SK-N-SH (cell line): ENCODE data around the gene COL9A3.

Experiments used
- NRF1 ChIP-seq: IDR thresholded peaks from 2 replicates; pipeline ENCODE4 v1.6.1; 2012; ENCODE audit warnings: low read depth, mild to moderate bottlenecking, low read length
- POLR2AphosphoS5 ChIP-seq: IDR thresholded peaks from 2 replicates; pipeline ENCODE4 v1.6.1; 2012; ENCODE audit warnings: low read depth, low read length
- TF ChIP-seq, protein P1 (sequence below): fragments of 200-600 bp; sonication (generic); IDR thresholded peaks from 2 replicates; pipeline ENCODE4 v1.6.1; 2017; ENCODE audit warnings: antibody characterized with exemption, mild to moderate bottlenecking, moderate library complexity
- TF ChIP-seq, protein P2 (sequence below): IDR thresholded peaks from 2 replicates; pipeline ENCODE4 v1.4.0; 2012; ENCODE audit warnings: low read depth

DNA sequence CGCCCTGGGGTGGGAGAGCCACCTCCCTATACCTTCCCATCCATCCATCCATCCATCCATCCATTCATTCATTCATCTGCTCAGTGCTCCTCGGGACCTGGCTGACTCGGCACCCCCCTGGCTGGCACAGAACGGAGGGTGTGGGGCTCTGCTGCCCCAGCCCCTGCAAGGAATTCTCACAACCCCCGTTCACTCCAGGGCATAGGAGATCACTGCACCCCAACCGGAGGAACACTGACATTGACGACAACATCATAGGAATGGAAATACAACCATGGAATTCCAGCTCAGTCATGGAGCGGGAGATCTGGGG, 48.7 kb upstream of the COL9A3 start:
- TF ChIP-seq NRF1 (no peak), POLR2AphosphoS5 (no peak)
- TF ChIP-seq, protein P1, sequence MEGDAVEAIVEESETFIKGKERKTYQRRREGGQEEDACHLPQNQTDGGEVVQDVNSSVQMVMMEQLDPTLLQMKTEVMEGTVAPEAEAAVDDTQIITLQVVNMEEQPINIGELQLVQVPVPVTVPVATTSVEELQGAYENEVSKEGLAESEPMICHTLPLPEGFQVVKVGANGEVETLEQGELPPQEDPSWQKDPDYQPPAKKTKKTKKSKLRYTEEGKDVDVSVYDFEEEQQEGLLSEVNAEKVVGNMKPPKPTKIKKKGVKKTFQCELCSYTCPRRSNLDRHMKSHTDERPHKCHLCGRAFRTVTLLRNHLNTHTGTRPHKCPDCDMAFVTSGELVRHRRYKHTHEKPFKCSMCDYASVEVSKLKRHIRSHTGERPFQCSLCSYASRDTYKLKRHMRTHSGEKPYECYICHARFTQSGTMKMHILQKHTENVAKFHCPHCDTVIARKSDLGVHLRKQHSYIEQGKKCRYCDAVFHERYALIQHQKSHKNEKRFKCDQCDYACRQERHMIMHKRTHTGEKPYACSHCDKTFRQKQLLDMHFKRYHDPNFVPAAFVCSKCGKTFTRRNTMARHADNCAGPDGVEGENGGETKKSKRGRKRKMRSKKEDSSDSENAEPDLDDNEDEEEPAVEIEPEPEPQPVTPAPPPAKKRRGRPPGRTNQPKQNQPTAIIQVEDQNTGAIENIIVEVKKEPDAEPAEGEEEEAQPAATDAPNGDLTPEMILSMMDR = no peak
- TF ChIP-seq, protein P2, sequence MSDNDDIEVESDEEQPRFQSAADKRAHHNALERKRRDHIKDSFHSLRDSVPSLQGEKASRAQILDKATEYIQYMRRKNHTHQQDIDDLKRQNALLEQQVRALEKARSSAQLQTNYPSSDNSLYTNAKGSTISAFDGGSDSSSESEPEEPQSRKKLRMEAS = no peak
